K562 (cell line): ENCODE results near the gene NACC1. TPM values are rescaled to one million over a fixed set of nuclear protein-coding genes. Genes with fewer than 3 reads are reported as not detected.

ENCODE experiments used
- PKNOX1 ChIP-seq: fragments of 450-650 bp; IDR thresholded peaks from 2 replicates; pipeline ENCODE4 v1.6.1; 2016
- polyA plus RNA-seq, 8 experiments: library from polyadenylated mRNA; depleted of rRNA in 4 of 8; stranded (reverse) in 5 of 8; unstranded in 3 of 8; fragments of >200 nt; fragmentation: Nextera tagmentation in 2 of 8; fragmentation: Illumina TruSeq in 1 of 8; extraction: Ambion mirVana in 2 of 8; extraction: Trizol in 1 of 8; gene quantifications; 2 replicates each; pipeline versions ENCODE4 v1.2.1 to v1.2.3, GENCODE V29; 2011 to 2014; ENCODE audit warnings: inconsistent platforms in 1 of 8, missing spikeins in 1 of 8
- total RNA-seq, 7 experiments: library from RNA; depleted of rRNA in 6 of 7; stranded (reverse); fragments of >200 nt in 6 of 7; fragmentation: Illumina TruSeq in 2 of 7; extraction: Trizol in 2 of 7; gene quantifications; 2 replicates each; pipeline versions ENCODE4 v1.2.1 to v1.2.3, GENCODE V29; 2011 to 2021; ENCODE audit warnings: low replicate concordance in 1 of 7
- TF ChIP-seq, protein P1 (sequence below): fragments of 450-650 bp; IDR thresholded peaks from 2 replicates; pipeline ENCODE4 v1.6.1; 2016; ENCODE audit warnings: mild to moderate bottlenecking, moderate library complexity
- TF ChIP-seq, protein P2 (sequence below), 2 experiments: fragments of 450-650 bp; IDR thresholded peaks; 2 replicates each; pipeline ENCODE4 v1.6.1; 2016; ENCODE audit warnings: mild to moderate bottlenecking in 2 of 2, borderline replicate concordance in 1 of 2, low read depth in 1 of 2, moderate library complexity in 1 of 2

Gene NACC1
- total and polyA plus RNA-seq, 9 of the 15 experiments (the other 6 are each of a cell fraction or from before 2014, with no cell fraction given), result 0.04 to 96.6 (median 25.8) TPM

GRCh38 chr19:13117772-13118423 lies at the start of gene NACC1 (continued):
- TF ChIP-seq, protein P1, sequence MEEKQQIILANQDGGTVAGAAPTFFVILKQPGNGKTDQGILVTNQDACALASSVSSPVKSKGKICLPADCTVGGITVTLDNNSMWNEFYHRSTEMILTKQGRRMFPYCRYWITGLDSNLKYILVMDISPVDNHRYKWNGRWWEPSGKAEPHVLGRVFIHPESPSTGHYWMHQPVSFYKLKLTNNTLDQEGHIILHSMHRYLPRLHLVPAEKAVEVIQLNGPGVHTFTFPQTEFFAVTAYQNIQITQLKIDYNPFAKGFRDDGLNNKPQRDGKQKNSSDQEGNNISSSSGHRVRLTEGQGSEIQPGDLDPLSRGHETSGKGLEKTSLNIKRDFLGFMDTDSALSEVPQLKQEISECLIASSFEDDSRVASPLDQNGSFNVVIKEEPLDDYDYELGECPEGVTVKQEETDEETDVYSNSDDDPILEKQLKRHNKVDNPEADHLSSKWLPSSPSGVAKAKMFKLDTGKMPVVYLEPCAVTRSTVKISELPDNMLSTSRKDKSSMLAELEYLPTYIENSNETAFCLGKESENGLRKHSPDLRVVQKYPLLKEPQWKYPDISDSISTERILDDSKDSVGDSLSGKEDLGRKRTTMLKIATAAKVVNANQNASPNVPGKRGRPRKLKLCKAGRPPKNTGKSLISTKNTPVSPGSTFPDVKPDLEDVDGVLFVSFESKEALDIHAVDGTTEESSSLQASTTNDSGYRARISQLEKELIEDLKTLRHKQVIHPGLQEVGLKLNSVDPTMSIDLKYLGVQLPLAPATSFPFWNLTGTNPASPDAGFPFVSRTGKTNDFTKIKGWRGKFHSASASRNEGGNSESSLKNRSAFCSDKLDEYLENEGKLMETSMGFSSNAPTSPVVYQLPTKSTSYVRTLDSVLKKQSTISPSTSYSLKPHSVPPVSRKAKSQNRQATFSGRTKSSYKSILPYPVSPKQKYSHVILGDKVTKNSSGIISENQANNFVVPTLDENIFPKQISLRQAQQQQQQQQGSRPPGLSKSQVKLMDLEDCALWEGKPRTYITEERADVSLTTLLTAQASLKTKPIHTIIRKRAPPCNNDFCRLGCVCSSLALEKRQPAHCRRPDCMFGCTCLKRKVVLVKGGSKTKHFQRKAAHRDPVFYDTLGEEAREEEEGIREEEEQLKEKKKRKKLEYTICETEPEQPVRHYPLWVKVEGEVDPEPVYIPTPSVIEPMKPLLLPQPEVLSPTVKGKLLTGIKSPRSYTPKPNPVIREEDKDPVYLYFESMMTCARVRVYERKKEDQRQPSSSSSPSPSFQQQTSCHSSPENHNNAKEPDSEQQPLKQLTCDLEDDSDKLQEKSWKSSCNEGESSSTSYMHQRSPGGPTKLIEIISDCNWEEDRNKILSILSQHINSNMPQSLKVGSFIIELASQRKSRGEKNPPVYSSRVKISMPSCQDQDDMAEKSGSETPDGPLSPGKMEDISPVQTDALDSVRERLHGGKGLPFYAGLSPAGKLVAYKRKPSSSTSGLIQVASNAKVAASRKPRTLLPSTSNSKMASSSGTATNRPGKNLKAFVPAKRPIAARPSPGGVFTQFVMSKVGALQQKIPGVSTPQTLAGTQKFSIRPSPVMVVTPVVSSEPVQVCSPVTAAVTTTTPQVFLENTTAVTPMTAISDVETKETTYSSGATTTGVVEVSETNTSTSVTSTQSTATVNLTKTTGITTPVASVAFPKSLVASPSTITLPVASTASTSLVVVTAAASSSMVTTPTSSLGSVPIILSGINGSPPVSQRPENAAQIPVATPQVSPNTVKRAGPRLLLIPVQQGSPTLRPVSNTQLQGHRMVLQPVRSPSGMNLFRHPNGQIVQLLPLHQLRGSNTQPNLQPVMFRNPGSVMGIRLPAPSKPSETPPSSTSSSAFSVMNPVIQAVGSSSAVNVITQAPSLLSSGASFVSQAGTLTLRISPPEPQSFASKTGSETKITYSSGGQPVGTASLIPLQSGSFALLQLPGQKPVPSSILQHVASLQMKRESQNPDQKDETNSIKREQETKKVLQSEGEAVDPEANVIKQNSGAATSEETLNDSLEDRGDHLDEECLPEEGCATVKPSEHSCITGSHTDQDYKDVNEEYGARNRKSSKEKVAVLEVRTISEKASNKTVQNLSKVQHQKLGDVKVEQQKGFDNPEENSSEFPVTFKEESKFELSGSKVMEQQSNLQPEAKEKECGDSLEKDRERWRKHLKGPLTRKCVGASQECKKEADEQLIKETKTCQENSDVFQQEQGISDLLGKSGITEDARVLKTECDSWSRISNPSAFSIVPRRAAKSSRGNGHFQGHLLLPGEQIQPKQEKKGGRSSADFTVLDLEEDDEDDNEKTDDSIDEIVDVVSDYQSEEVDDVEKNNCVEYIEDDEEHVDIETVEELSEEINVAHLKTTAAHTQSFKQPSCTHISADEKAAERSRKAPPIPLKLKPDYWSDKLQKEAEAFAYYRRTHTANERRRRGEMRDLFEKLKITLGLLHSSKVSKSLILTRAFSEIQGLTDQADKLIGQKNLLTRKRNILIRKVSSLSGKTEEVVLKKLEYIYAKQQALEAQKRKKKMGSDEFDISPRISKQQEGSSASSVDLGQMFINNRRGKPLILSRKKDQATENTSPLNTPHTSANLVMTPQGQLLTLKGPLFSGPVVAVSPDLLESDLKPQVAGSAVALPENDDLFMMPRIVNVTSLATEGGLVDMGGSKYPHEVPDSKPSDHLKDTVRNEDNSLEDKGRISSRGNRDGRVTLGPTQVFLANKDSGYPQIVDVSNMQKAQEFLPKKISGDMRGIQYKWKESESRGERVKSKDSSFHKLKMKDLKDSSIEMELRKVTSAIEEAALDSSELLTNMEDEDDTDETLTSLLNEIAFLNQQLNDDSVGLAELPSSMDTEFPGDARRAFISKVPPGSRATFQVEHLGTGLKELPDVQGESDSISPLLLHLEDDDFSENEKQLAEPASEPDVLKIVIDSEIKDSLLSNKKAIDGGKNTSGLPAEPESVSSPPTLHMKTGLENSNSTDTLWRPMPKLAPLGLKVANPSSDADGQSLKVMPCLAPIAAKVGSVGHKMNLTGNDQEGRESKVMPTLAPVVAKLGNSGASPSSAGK, result no peak
- TF ChIP-seq PKNOX1, result no peak
- TF ChIP-seq, protein P2, sequence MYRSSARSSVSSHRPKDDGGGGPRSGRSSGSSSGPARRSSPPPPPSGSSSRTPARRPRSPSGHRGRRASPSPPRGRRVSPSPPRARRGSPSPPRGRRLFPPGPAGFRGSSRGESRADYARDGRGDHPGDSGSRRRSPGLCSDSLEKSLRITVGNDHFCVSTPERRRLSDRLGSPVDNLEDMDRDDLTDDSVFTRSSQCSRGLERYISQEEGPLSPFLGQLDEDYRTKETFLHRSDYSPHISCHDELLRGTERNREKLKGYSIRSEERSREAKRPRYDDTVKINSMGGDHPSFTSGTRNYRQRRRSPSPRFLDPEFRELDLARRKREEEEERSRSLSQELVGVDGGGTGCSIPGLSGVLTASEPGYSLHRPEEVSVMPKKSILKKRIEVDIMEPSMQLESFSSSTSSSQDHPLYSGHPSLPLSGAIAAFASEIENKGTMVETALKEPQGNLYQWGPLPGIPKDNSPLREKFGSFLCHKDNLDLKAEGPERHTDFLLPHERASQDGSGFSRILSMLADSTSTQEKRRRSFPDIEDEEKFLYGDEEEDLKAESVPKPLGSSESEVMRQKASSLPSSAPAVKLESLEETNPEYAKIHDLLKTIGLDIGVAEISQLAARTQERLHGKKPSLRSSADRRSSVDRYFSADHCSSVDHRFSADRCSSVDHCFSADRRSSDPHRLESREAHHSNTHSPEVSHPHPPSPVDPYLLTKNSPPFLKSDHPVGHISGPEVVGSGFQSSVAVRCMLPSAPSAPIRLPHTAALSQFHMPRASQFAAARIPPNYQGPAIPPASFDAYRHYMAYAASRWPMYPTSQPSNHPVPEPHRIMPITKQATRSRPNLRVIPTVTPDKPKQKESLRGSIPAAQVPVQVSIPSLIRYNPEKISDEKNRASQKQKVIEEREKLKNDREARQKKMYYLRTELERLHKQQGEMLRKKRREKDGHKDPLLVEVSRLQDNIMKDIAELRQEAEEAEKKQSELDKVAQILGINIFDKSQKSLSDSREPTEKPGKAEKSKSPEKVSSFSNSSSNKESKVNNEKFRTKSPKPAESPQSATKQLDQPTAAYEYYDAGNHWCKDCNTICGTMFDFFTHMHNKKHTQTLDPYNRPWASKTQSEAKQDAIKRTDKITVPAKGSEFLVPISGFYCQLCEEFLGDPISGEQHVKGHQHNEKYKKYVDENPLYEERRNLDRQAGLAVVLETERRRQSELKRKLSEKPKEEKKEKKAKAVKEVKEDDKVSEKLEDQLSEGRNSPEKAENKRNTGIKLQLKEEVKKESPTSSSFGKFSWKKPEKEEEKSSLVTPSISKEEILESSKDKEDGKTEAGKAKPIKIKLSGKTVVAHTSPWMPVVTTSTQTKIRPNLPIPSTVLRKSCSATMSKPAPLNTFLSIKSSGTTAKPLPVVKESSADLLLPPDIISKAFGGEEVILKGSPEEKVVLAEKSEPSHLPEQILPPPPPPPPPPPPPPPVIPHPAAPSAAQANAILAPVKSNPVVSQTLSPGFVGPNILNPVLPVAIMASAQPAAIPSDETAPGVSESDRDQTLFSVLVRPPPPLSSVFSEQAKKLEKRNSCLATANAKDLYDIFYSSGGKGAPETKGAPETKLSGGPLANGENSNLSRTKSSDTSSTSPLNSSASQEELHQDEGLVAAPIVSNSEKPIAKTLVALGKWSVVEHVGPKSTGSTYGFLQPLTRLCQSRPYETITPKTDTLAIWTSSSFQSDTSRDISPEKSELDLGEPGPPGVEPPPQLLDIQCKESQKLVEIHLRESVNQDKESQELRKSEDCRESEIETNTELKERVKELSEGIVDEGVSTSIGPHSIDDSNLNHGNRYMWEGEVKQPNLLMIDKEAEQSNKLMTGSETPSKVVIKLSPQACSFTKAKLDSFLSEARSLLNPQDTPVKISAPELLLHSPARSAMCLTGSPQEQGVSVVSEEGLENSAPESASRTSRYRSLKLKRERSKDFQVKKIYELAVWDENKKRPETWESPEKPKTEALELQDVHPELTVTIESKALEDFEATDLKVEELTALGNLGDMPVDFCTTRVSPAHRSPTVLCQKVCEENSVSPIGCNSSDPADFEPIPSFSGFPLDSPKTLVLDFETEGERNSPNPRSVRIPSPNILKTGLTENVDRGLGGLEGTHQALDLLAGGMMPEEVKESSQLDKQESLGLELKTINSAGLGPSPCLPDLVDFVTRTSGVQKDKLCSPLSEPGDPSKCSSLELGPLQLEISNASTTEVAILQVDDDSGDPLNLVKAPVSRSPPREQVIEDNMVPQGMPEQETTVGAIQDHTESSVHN (IDR thresholded peaks at IDR 0.05; ENCODE audit: borderline replicate concordance in 1 of 2, low read depth in 1 of 2), result no peak
- TF ChIP-seq, all 486 proteins: peak for 80
